Lower leg skin (tissue), 4 donors: ENCODE results near the gene WWOX. TPM values are rescaled to one million over a fixed set of nuclear protein-coding genes. Genes with fewer than 3 reads are reported as not detected.

Experiments
- DNase-seq, 2 donors: peaks; one replicate each; pipeline ENCODE4 v3.0.0-alpha.2; 2019; ENCODE audit warnings: low spot score in 2 of 2
- H3K4me3 ChIP-seq: fragments of 200-600 bp; sonication (generic); 2 replicates; pipeline ENCODE4 v1.5.1; 2017; ENCODE audit warnings: mild to moderate bottlenecking, low read depth; ENCODE audit not compliant: poor library complexity, severe bottlenecking
- POLR2A ChIP-seq, 2 donors: fragments of 450-650 bp; IDR thresholded peaks; one replicate each; pipeline ENCODE4 v1.6.1; 2016 to 2017; ENCODE audit warnings: antibody characterized with exemption in 2 of 2, mild to moderate bottlenecking in 1 of 2, moderate library complexity in 1 of 2
- WGBS, 2 donors: methylation state at CpG; one replicate each; pipeline ENCODE4 v1.1.5; 2018; 5-methylcytosine and 5-hydroxymethylcytosine counted together
- intact Hi-C: fragments of 100-400 bp; cut with DNase I; formaldehyde crosslinking; loops from one replicate; pipeline ENCODE4 v1.15.0; 2023; ENCODE audit warnings: low total_unique reads
- total RNA-seq, 4 donors: library from RNA; depleted of rRNA; stranded (reverse); fragments of >200 nt; gene quantifications; one replicate each; pipeline ENCODE4 v1.1.0, GENCODE V29; 2016
- TF ChIP-seq, protein P1 (sequence below), 3 donors: fragments of 450-650 bp; IDR thresholded peaks; one replicate each; pipeline ENCODE4 v1.5.1; 2016; ENCODE audit warnings: antibody characterized with exemption in 3 of 3, mild to moderate bottlenecking in 3 of 3, moderate library complexity in 2 of 3

The WWOX gene
- total RNA-seq, 4 donors from 2014 or later, result 21.0 to 82.7 (median 36.1) TPM

DNA sequence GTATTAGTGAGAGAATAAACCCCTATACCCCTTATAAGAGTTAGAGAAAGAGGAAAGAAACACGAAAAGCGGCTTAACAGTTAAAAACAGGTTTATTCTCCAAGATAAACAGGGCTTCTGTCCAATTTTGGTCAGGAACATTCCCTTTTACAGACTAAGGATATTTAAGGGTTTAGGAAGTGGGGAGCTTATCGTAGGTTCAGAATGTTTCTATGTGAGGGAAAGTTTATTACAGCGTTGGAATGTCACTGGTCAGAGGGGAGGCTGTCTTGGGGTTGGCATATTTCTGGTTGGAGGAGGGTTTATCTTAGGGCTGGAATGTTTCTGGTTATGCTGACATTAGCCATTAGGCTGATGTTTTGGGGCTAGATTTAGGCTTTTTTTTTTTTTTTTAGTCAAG, 34.1 kb upstream of the WWOX start:
- no peak for DNase-seq
- no peak overlapping the region for H3K4me3 ChIP-seq
- no peak for TF ChIP-seq POLR2A (IDR thresholded peaks at IDR 0.05)
- TF ChIP-seq, protein P1, sequence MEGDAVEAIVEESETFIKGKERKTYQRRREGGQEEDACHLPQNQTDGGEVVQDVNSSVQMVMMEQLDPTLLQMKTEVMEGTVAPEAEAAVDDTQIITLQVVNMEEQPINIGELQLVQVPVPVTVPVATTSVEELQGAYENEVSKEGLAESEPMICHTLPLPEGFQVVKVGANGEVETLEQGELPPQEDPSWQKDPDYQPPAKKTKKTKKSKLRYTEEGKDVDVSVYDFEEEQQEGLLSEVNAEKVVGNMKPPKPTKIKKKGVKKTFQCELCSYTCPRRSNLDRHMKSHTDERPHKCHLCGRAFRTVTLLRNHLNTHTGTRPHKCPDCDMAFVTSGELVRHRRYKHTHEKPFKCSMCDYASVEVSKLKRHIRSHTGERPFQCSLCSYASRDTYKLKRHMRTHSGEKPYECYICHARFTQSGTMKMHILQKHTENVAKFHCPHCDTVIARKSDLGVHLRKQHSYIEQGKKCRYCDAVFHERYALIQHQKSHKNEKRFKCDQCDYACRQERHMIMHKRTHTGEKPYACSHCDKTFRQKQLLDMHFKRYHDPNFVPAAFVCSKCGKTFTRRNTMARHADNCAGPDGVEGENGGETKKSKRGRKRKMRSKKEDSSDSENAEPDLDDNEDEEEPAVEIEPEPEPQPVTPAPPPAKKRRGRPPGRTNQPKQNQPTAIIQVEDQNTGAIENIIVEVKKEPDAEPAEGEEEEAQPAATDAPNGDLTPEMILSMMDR (IDR thresholded peaks at IDR 0.05), result no peak
- 46 to 54% methylated on average over 4 of the region's 4 CpGs for WGBS, 2 donors
- intact Hi-C loops, result no loop called here

DNA sequence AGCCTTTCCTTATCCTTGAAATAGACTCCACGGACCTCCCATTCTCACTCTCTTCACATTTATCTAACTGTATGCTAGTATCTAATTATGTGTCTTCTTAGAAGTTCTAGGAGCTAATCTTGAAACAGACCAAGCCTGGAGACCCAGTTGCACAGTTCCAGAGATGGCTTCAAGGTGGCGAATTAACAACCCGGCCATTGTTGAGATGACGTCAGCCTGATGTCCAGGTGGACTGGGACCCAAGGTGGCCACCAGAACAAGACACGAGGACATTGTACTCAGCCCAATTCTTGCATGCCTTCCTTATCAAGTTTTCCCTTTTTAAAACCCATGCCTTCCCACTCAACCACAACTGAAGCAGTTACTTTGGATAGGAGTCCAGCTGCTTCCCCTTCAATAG, 29.5 kb upstream of the WWOX start:
- 90 to 97% methylated on average over 5 of the region's 5 CpGs for WGBS, 2 donors
- no peak overlapping the region for H3K4me3 ChIP-seq
- intact Hi-C loops, result no loop called here
- DNase-seq, result no peak
- TF ChIP-seq POLR2A (IDR thresholded peaks at IDR 0.05), result no peak
- TF ChIP-seq, protein P1 (IDR thresholded peaks at IDR 0.05), result no peak

DNA sequence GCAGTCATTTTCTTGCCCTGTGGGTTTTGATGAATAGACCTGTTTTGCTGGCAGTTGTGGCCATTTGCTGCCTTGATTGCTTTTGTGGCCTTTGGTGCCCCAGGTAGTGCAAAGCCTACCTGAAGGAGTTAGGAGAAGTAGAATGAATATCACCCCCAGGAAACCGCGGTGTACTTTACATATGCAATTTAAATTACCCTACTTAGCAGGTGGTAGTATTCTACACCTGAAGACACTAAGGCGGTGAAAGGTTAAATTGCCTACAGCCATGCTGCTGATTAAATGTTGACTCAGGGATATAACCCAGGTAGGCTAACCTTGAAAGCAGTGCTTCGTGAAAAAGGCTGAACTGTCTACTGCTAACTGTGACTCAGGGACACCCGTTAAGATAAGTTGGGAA, 27.2 kb upstream of the WWOX start:
- no peak for TF ChIP-seq POLR2A (IDR thresholded peaks at IDR 0.05)
- TF ChIP-seq, protein P1 (IDR thresholded peaks at IDR 0.05), result no peak
- H3K4me3 ChIP-seq, result no peak overlapping the region
- WGBS, 2 donors, result 14 to 23% methylated on average over 5 of the region's 5 CpGs
- DNase-seq, result no peak
- intact Hi-C loops, result no loop called here

DNA sequence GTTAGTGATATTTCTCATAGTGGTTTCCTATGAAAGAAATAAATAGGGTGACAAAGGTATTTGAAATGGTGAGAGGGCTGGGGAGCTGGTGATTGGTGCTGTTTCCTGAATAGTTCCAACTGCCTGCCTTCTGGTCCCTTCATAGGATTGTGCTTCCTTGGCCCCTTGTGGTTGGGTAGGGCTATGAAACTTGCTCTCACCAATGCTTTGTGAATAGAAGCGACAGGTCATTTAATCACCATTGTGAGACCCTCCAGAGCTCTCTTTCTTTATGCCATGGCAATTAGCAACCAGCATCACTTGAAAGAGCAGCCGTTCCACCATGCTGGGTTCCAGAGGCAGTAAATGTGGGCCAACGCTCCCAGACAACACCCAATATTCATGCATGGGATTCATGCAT, 23.7 kb upstream of the WWOX start:
- TF ChIP-seq, protein P1 (IDR thresholded peaks at IDR 0.05), result no peak
- no peak for TF ChIP-seq POLR2A (IDR thresholded peaks at IDR 0.05)
- 68 to 77% methylated on average over 3 of the region's 3 CpGs for WGBS, 2 donors
- intact Hi-C loops, result no loop called here
- H3K4me3 ChIP-seq, result no peak overlapping the region
- DNase-seq, result no peak

DNA sequence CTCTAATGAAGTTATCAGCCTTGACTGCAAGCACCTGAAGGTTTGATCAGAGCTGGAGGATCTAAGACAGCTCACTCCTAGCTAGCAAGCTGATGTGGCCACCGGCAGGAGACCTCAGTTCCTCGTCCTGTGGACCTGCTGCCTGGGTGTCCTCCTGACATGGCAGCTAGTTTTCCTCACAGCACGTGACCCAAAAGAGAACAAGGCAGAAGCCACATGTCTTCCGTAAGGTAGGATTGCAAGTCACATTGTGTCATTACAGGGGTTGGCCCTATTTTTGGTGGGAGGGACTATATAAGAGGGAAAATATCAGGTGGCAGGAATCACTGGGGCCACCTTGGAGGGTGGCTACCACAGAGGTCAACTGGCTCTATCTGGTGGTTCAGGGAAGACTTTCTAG, 18.1 kb upstream of the WWOX start:
- H3K4me3 ChIP-seq, result no peak overlapping the region
- intact Hi-C loops, result no loop called here
- no peak for DNase-seq
- 80 to 83% methylated on average over 4 of the region's 4 CpGs for WGBS, 2 donors
- no peak for TF ChIP-seq POLR2A (IDR thresholded peaks at IDR 0.05)
- TF ChIP-seq, protein P1 (IDR thresholded peaks at IDR 0.05), result no peak

DNA sequence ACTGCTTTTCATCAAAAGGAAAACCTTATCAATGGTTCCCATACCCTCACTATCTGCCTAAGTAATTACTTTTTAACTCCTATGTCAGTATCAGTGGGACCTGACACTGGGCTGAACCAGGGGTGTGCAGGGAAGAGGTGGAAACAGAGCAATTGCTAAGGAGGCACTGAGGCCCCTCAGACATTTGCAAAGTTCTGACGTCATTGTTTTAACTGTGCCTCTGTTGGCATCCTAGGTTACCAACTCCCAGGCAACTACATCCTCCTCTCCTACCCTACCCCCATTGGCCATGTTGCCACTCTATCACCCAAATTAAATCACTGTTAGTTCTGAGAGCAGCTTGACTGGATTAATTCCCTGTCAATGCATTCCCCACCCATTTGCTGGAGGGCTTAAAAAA, 8.0 kb upstream of the WWOX start:
- WGBS, 2 donors, result 38 to 71% methylated on average over 1 of the region's 1 CpG
- no peak overlapping the region for H3K4me3 ChIP-seq
- intact Hi-C loops, result no loop called here
- TF ChIP-seq, protein P1 (IDR thresholded peaks at IDR 0.05), result no peak
- no peak for TF ChIP-seq POLR2A (IDR thresholded peaks at IDR 0.05)
- no peak for DNase-seq
